HEK293 (cell line): ENCODE measurements around the gene CAPN10.
A peak's percentile ranks its signal among the peaks of the same experiment; 100 is the strongest.

Source experiments
- KLF1 ChIP-seq: fragments of 450-650 bp; formaldehyde crosslinking; IDR thresholded peaks from 2 replicates; pipeline ENCODE4 v1.5.1; 2016; ENCODE audit warnings: missing biosample characterization, missing genetic modification characterization
- PRDM2 ChIP-seq: fragments of 450-650 bp; formaldehyde crosslinking; IDR thresholded peaks from 2 replicates; pipeline ENCODE4 v1.5.1; 2016; ENCODE audit warnings: missing biosample characterization, missing genetic modification characterization, borderline replicate concordance
- SALL2 ChIP-seq: fragments of 450-650 bp; formaldehyde crosslinking; IDR thresholded peaks from 2 replicates; pipeline ENCODE4 v1.5.0; 2017; ENCODE audit warnings: missing biosample characterization, mild to moderate bottlenecking, missing genetic modification characterization, borderline replicate concordance
- SP3 ChIP-seq: fragments of 450-650 bp; formaldehyde crosslinking; IDR thresholded peaks from 2 replicates; pipeline ENCODE4 v1.5.1; 2016; ENCODE audit warnings: missing biosample characterization, missing genetic modification characterization
- WT1 ChIP-seq: fragments of 450-650 bp; formaldehyde crosslinking; IDR thresholded peaks from 2 replicates; pipeline ENCODE4 v1.5.1; 2016; ENCODE audit warnings: missing biosample characterization, missing genetic modification characterization
- YY2 ChIP-seq: fragments of 450-650 bp; formaldehyde crosslinking; IDR thresholded peaks from 2 replicates; pipeline ENCODE4 v1.5.1; 2016; ENCODE audit warnings: missing biosample characterization, missing genetic modification characterization
- ZBTB1 ChIP-seq: fragments of 450-650 bp; formaldehyde crosslinking; IDR thresholded peaks from 2 replicates; pipeline ENCODE4 v1.5.1; 2016; ENCODE audit warnings: missing biosample characterization, missing genetic modification characterization
- ZFHX2 ChIP-seq: fragments of 450-650 bp; formaldehyde crosslinking; conservative IDR thresholded peaks from 2 replicates; pipeline ENCODE4 v1.5.1; 2016; ENCODE audit warnings: missing biosample characterization, missing genetic modification characterization
- ZNF132 ChIP-seq: fragments of 450-650 bp; formaldehyde crosslinking; IDR thresholded peaks from 2 replicates; pipeline ENCODE4 v1.5.1; 2017; ENCODE audit warnings: missing biosample characterization, missing genetic modification characterization, borderline replicate concordance
- ZNF175 ChIP-seq: fragments of 450-650 bp; formaldehyde crosslinking; IDR thresholded peaks from 2 replicates; pipeline ENCODE4 v1.5.1; 2016; ENCODE audit warnings: missing biosample characterization, missing genetic modification characterization
- ZNF26 ChIP-seq: fragments of 450-650 bp; formaldehyde crosslinking; IDR thresholded peaks from 2 replicates; pipeline ENCODE4 v1.5.1; 2016; ENCODE audit warnings: missing biosample characterization, missing genetic modification characterization
- ZNF324 ChIP-seq: fragments of 450-650 bp; formaldehyde crosslinking; IDR thresholded peaks from 2 replicates; pipeline ENCODE4 v1.5.1; 2016; ENCODE audit warnings: missing biosample characterization, missing genetic modification characterization
- ZNF433 ChIP-seq: fragments of 450-650 bp; formaldehyde crosslinking; IDR thresholded peaks from 2 replicates; pipeline ENCODE4 v1.5.1; 2016; ENCODE audit warnings: missing biosample characterization, missing genetic modification characterization, low read depth
- ZNF521 ChIP-seq: fragments of 450-650 bp; formaldehyde crosslinking; IDR thresholded peaks from 2 replicates; pipeline ENCODE4 v1.5.1; 2017; ENCODE audit warnings: missing biosample characterization, mild to moderate bottlenecking, missing genetic modification characterization
- ZNF558 ChIP-seq: fragments of 450-650 bp; formaldehyde crosslinking; IDR thresholded peaks from 2 replicates; pipeline ENCODE4 v1.5.1; 2016; ENCODE audit warnings: missing biosample characterization, missing genetic modification characterization
- ZNF585B ChIP-seq: fragments of 450-650 bp; formaldehyde crosslinking; IDR thresholded peaks from 2 replicates; pipeline ENCODE4 v1.5.1; 2016; ENCODE audit warnings: missing biosample characterization, missing genetic modification characterization
- ZNF626 ChIP-seq: fragments of 450-650 bp; sonication (Bioruptor Pico); formaldehyde crosslinking; IDR thresholded peaks from 2 replicates; pipeline ENCODE4 v1.5.1; 2018; ENCODE audit warnings: missing biosample characterization, missing genetic modification characterization, inconsistent platforms
- ZNF792 ChIP-seq: fragments of 450-650 bp; formaldehyde crosslinking; IDR thresholded peaks from 2 replicates; pipeline ENCODE4 v1.5.1; 2016; ENCODE audit warnings: missing biosample characterization, missing genetic modification characterization
- ZXDB ChIP-seq: fragments of 450-650 bp; formaldehyde crosslinking; IDR thresholded peaks from 2 replicates; pipeline ENCODE4 v1.5.1; 2016; ENCODE audit warnings: missing biosample characterization, missing genetic modification characterization
- TF ChIP-seq, protein P1 (sequence below): fragments of 450-650 bp; formaldehyde crosslinking; IDR thresholded peaks from 2 replicates; pipeline ENCODE4 v1.5.1; 2016; ENCODE audit warnings: missing biosample characterization, missing genetic modification characterization
- TF ChIP-seq, protein P2 (sequence below): fragments of 450-650 bp; formaldehyde crosslinking; IDR thresholded peaks from 2 replicates; pipeline ENCODE4 v1.5.1; 2017; ENCODE audit warnings: missing biosample characterization, missing genetic modification characterization
- TF ChIP-seq, protein P3 (sequence below): fragments of 450-650 bp; formaldehyde crosslinking; IDR thresholded peaks from 2 replicates; pipeline ENCODE4 v1.5.1; 2016; ENCODE audit warnings: missing biosample characterization, missing genetic modification characterization
- TF ChIP-seq, protein P4 (sequence below): fragments of 450-650 bp; formaldehyde crosslinking; IDR thresholded peaks from 2 replicates; pipeline ENCODE4 v1.5.1; 2016; ENCODE audit warnings: missing biosample characterization, missing genetic modification characterization

The CAPN10 gene

DNA sequence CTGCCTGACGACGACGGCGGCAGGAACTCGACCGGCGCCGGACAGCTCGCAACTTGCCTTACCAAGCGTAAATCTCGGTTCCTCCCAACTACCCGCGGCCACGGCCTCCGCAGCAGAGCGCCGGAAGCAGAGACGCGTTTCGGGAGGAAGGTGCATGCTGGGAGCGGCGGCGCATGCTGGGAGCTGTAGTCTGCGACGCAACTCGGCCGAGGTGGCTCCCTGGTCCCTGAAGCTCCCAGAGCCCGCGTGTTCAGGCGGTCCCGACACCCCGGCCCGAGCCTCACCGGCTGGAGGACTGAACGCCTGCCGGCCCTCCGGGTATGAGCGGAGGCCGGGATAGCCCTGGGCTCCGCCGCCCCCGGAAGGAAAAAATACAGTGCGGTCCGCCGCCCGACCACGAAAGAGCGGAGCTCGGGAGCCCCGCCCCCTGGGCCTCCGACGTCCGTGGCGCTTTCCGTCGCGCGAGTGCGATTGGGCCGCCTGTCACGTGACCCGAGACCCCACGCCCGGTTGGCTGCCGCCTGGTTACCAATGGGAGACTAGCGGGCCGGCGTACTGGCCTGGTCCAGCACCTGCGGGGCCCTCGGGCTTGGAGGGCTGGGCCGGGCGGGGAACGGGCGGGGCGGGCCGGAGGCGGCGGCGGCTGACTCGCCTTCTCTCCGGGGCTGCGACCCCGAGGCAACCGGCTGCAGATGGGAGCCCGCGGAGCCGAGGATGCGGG lies at the start of gene CAPN10 (continued):
- no peak for TF ChIP-seq ZNF626 (tag by site-specific recombination)
- no peak for TF ChIP-seq ZBTB1
- TF ChIP-seq ZNF324 (tag by site-specific recombination): peak; percentile 66; the same call in 1 of the 2 replicates
- TF ChIP-seq WT1 (tag by site-specific recombination): peak; percentile 21; the same call in 1 of the 2 replicates
- TF ChIP-seq PRDM2: no peak
- TF ChIP-seq ZNF792: no peak
- TF ChIP-seq, protein P1, sequence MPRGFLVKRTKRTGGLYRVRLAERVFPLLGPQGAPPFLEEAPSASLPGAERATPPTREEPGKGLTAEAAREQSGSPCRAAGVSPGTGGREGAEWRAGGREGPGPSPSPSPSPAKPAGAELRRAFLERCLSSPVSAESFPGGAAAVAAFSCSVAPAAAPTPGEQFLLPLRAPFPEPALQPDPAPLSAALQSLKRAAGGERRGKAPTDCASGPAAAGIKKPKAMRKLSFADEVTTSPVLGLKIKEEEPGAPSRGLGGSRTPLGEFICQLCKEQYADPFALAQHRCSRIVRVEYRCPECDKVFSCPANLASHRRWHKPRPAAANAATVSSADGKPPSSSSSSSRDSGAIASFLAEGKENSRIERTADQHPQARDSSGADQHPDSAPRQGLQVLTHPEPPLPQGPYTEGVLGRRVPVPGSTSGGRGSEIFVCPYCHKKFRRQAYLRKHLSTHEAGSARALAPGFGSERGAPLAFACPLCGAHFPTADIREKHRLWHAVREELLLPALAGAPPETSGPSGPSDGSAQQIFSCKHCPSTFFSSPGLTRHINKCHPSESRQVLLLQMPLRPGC (tag by site-specific recombination): no peak
- no peak for TF ChIP-seq ZNF521
- TF ChIP-seq, protein P2, sequence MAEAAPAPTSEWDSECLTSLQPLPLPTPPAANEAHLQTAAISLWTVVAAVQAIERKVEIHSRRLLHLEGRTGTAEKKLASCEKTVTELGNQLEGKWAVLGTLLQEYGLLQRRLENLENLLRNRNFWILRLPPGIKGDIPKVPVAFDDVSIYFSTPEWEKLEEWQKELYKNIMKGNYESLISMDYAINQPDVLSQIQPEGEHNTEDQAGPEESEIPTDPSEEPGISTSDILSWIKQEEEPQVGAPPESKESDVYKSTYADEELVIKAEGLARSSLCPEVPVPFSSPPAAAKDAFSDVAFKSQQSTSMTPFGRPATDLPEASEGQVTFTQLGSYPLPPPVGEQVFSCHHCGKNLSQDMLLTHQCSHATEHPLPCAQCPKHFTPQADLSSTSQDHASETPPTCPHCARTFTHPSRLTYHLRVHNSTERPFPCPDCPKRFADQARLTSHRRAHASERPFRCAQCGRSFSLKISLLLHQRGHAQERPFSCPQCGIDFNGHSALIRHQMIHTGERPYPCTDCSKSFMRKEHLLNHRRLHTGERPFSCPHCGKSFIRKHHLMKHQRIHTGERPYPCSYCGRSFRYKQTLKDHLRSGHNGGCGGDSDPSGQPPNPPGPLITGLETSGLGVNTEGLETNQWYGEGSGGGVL: no peak
- peak; percentile 63; the same call in 1 of the 2 replicates for TF ChIP-seq YY2 (tag by site-specific recombination)
- no peak for TF ChIP-seq ZNF558 (tag by site-specific recombination)
- TF ChIP-seq SP3: peak; percentile 80
- TF ChIP-seq KLF1 (tag by site-specific recombination): no peak
- no peak for TF ChIP-seq ZNF26 (tag by site-specific recombination)
- TF ChIP-seq ZNF585B (tag by site-specific recombination): no peak
- no peak for TF ChIP-seq ZNF433 (tag by site-specific recombination)
- no peak for TF ChIP-seq SALL2 (tag by site-specific recombination)
- no peak for TF ChIP-seq ZNF132 (tag by site-specific recombination)
- TF ChIP-seq, protein P3, sequence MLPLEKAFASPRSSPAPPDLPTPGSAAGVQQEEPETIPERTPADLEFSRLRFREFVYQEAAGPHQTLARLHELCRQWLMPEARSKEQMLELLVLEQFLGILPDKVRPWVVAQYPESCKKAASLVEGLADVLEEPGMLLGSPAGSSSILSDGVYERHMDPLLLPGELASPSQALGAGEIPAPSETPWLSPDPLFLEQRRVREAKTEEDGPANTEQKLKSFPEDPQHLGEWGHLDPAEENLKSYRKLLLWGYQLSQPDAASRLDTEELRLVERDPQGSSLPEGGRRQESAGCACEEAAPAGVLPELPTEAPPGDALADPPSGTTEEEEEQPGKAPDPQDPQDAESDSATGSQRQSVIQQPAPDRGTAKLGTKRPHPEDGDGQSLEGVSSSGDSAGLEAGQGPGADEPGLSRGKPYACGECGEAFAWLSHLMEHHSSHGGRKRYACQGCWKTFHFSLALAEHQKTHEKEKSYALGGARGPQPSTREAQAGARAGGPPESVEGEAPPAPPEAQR: no peak
- peak; percentile 84 for TF ChIP-seq ZXDB
- no peak for TF ChIP-seq ZNF175 (tag by site-specific recombination)
- 0 out of 2 replicates have a peak, but pooled peaks have one; percentile 11 for TF ChIP-seq ZFHX2 (tag by site-specific recombination)
- TF ChIP-seq, protein P4, sequence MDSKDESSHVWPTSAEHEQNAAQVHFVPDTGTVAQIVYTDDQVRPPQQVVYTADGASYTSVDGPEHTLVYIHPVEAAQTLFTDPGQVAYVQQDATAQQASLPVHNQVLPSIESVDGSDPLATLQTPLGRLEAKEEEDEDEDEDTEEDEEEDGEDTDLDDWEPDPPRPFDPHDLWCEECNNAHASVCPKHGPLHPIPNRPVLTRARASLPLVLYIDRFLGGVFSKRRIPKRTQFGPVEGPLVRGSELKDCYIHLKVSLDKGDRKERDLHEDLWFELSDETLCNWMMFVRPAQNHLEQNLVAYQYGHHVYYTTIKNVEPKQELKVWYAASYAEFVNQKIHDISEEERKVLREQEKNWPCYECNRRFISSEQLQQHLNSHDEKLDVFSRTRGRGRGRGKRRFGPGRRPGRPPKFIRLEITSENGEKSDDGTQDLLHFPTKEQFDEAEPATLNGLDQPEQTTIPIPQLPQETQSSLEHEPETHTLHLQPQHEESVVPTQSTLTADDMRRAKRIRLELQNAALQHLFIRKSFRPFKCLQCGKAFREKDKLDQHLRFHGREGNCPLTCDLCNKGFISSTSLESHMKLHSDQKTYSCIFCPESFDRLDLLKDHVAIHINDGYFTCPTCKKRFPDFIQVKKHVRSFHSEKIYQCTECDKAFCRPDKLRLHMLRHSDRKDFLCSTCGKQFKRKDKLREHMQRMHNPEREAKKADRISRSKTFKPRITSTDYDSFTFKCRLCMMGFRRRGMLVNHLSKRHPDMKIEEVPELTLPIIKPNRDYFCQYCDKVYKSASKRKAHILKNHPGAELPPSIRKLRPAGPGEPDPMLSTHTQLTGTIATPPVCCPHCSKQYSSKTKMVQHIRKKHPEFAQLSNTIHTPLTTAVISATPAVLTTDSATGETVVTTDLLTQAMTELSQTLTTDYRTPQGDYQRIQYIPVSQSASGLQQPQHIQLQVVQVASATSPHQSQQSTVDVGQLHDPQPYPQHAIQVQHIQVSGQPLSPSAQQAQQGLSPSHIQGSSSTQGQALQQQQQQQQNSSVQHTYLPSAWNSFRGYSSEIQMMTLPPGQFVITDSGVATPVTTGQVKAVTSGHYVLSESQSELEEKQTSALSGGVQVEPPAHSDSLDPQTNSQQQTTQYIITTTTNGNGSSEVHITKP: peak; percentile 27; the same call in 1 of the 2 replicates
